ENCODE measurements around the gene DMBX1. TPM values are rescaled to one million over a fixed set of nuclear protein-coding genes. Genes with fewer than 3 reads are reported as not detected.

Gene DMBX1
- total and polyA plus RNA-seq, 2 of the 4 experiments (the other 2 are of a cell fraction) = not detected

DNA sequence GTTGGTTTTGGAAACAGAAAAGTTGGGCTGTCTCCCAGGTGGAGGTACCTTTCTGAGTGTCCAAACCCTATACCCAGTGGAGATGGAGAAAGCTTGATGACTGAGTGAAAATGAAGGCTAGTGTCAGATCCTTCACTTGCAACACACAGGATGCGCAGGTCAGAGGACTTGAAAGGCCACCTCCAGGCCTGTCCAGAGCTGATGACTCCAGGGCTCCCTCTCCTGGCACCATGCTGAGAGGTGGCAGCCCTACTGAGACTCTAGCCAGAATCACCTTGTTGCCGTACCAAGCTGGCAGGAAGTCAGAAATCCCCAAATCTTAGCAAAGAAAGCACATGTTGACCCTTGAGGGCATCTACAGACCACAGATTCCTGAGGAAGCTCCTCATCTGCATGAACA is 45.4 kb downstream of the DMBX1 start:
- Histone ChIP-seq H3K4ac (ENCODE audit: low read depth, low read length) (no peak overlapping the region), H2AFZ (replicated peaks; ENCODE audit: low read length, poor library complexity) (no peak overlapping the region), H3K9me1 (ENCODE audit: insufficient read depth, low read length) (no peaks in the 10 kb centered on the region), H3K27me3 (ENCODE audit: control insufficient read depth, insufficient read depth, low read length) (peaks cover 56% of the 10 kb centered on the region), H3K14ac (replicated peaks; ENCODE audit: low read depth, low read length) (no peak overlapping the region), H3K36me3 (ENCODE audit: control insufficient read depth, insufficient read depth, low read length) (no peaks in the 10 kb centered on the region), H3K9ac (ENCODE audit: low read depth, low read length) (no peak overlapping the region), H4K8ac (ENCODE audit: low read depth in 2 of 2, low read length in 2 of 2) (no peak overlapping the region), H2AK5ac (ENCODE audit: low read depth, low read length) (no peak overlapping the region), H4K91ac (ENCODE audit: insufficient read depth, low read depth, low read length) (no peak overlapping the region), H2BK120ac (ENCODE audit: low read depth, low read length) (no peak overlapping the region), H4K20me1 (ENCODE audit: insufficient read depth, low read length) (no peaks in the 10 kb centered on the region), H3K23ac (ENCODE audit: low read depth, low read length) (no peak overlapping the region; the same call in 1 of the 2 replicates), H2BK5ac (ENCODE audit: low read depth, low read length, poor library complexity, severe bottlenecking) (no peak overlapping the region), H2AK9ac (replicated peaks; ENCODE audit: low read depth, low read length, poor library complexity) (no peak overlapping the region), H3K27ac (ENCODE audit: insufficient read depth, low read length) (no peak overlapping the region), H3K79me1 (ENCODE audit: low read depth in 1 of 2, low read length in 2 of 2) (no peaks in the 10 kb centered on the region), H3K4me1 (ENCODE audit: control insufficient read depth, insufficient read depth, low read length) (no peaks in the 10 kb centered on the region), H3K18ac (ENCODE audit: low read depth, low read length) (no peak overlapping the region), H3K56ac (ENCODE audit: extremely low read depth, insufficient read depth, low read length) (no peak overlapping the region), H2BK20ac (ENCODE audit: low read depth, low read length) (no peak overlapping the region), H2BK15ac (ENCODE audit: low read depth, low read length) (no peak overlapping the region), H4K5ac (ENCODE audit: low read depth, low read length) (no peak overlapping the region), H3K9me3 (ENCODE audit: control insufficient read depth, insufficient read depth, low read length) (no peaks in the 10 kb centered on the region), H3K4me3 (ENCODE audit: insufficient read depth, low read depth, low read length) (no peak overlapping the region), H3K4me2 (ENCODE audit: low read depth, low read length) (no peak overlapping the region)
- dilution Hi-C loops (cut with HindIII; ENCODE audit: low sequenced_read_pairs, unreplicated experiment) = no loop called here
- no TSS peak for BruUV-seq (replicated peaks)
- intact Hi-C loops (cut with micrococcal nuclease) = loop anchor here (10.0 kb wide), 1 partner anchor 640 kb away; no protein-coding TSS in a partner anchor
- TF ChIP-seq POLR2A (IDR thresholded peaks at IDR 0.05; ENCODE audit: low read depth, low read length) = no peak
- 0 out of 2 replicates have a peak, but pooled peaks have one; percentile 15 for TF ChIP-seq SMC3 (IDR thresholded peaks at IDR 0.05; ENCODE audit: low read depth, low read length)
- TF ChIP-seq, protein P1, sequence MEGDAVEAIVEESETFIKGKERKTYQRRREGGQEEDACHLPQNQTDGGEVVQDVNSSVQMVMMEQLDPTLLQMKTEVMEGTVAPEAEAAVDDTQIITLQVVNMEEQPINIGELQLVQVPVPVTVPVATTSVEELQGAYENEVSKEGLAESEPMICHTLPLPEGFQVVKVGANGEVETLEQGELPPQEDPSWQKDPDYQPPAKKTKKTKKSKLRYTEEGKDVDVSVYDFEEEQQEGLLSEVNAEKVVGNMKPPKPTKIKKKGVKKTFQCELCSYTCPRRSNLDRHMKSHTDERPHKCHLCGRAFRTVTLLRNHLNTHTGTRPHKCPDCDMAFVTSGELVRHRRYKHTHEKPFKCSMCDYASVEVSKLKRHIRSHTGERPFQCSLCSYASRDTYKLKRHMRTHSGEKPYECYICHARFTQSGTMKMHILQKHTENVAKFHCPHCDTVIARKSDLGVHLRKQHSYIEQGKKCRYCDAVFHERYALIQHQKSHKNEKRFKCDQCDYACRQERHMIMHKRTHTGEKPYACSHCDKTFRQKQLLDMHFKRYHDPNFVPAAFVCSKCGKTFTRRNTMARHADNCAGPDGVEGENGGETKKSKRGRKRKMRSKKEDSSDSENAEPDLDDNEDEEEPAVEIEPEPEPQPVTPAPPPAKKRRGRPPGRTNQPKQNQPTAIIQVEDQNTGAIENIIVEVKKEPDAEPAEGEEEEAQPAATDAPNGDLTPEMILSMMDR (conservative IDR thresholded peaks at IDR 0.05; ENCODE audit: low read depth, low read length) = peak; percentile 35
- 75% methylated on average over 1 of the region's 2 CpGs; no CpG with 5 or more reads in 1 of the 2 experiments for WGBS, 2 experiments (ENCODE audit: extremely low coverage in 2 of 2, insufficient read length in 1 of 2)
- CTCF ChIA-PET = interaction anchor here (0.8 to 0.9 kb wide), 3 partner anchors 13 to 121 kb away, joined by 3 read pairs; no protein-coding TSS in a partner anchor
- in situ Hi-C loops (cut with MboI; ENCODE audit: low sequenced_read_pairs) = no loop called here
- DNase-seq (no peak), ATAC-seq (ENCODE audit: low read depth) (no peak)
- POLR2A ChIA-PET (ENCODE audit: unreplicated experiment) = no interaction called here
